HG02642 (cell line): ENCODE measurements around the gene GIMAP7.
A peak's percentile ranks its signal among the peaks of the same experiment; 100 is the strongest.
"Not testable (repeated sequence)": the region's sequence is repeated elsewhere in the genome, so short reads cannot be mapped to it uniquely, and the experiment has no call there.

ENCODE experiments used
- ATAC-seq: cut with Tn5 transposase; IDR thresholded peaks from one replicate; pipeline ENCODE4 v1.9.1; 2021; ENCODE audit warnings: mild to moderate bottlenecking; ENCODE audit not compliant: unreplicated experiment, poor library complexity

GIMAP7 gene

GRCh38 chr7:150514748-150515222 lies at the start of gene GIMAP7:
TSS of gene GIMAP7 (plus strand) at chr7:150514872. CDS start at chr7:150519975, 5,103 bp downstream.
- peak; percentile 61 for ATAC-seq

GRCh38 chr7:150464962-150465361 lies 49.7 kb upstream of the GIMAP7 start:
- no peak for ATAC-seq

GRCh38 chr7:150465414-150465813 lies 49.3 kb upstream of the GIMAP7 start:
- no peak for ATAC-seq

- ATAC-seq: no peak
Observed at GRCh38 chr7:150466477-150466876, 48.2 kb upstream of the GIMAP7 start.

- no peak for ATAC-seq
Observed at GRCh38 chr7:150468241-150468640, 46.4 kb upstream of the GIMAP7 start.

GRCh38 chr7:150471886-150472285 lies 42.8 kb upstream of the GIMAP7 start:
- no peak for ATAC-seq

GRCh38 chr7:150473902-150474301 lies 40.8 kb upstream of the GIMAP7 start:
- ATAC-seq: no peak

- no peak for ATAC-seq
Observed at GRCh38 chr7:150476285-150476684, 38.4 kb upstream of the GIMAP7 start.

- ATAC-seq: no peak
Observed at GRCh38 chr7:150476819-150477631, 37.6 kb upstream of the GIMAP7 start.

GRCh38 chr7:150479023-150479716 lies 35.5 kb upstream of the GIMAP7 start:
- no peak for ATAC-seq

- no peak for ATAC-seq
Observed at GRCh38 chr7:150481186-150481920, 33.3 kb upstream of the GIMAP7 start.

- ATAC-seq: no peak
Observed at GRCh38 chr7:150481922-150482321, 32.8 kb upstream of the GIMAP7 start.

GRCh38 chr7:150483514-150483913 lies 31.2 kb upstream of the GIMAP7 start:
- ATAC-seq: not testable (repeated sequence)

GRCh38 chr7:150484071-150484470 lies 30.6 kb upstream of the GIMAP7 start:
- not testable (repeated sequence) for ATAC-seq

GRCh38 chr7:150487625-150488024 lies 27.0 kb upstream of the GIMAP7 start:
- no peak for ATAC-seq

GRCh38 chr7:150489782-150490181 lies 24.9 kb upstream of the GIMAP7 start:
- no peak for ATAC-seq

GRCh38 chr7:150493442-150493841 lies 21.2 kb upstream of the GIMAP7 start:
- ATAC-seq: not testable (repeated sequence)

GRCh38 chr7:150502519-150502918 lies 12.2 kb upstream of the GIMAP7 start:
- ATAC-seq: no peak

- ATAC-seq: no peak
Observed at GRCh38 chr7:150503155-150503554, 11.5 kb upstream of the GIMAP7 start.

- ATAC-seq: no peak
Observed at GRCh38 chr7:150503581-150503980, 11.1 kb upstream of the GIMAP7 start.
